AG10803 (cell line): ENCODE results near the gene SEMA4G.

Source experiments
- DNase-seq: peaks from one replicate; pipeline ENCODE4 v3.0.0; 2010; ENCODE audit warnings: low read depth
- H3K4me3 ChIP-seq: 2 replicates; pipeline ENCODE4 v1.5.1; 2011; ENCODE audit warnings: mild to moderate bottlenecking, low read length, control low read depth
- CTCF ChIP-seq: conservative IDR thresholded peaks from 2 replicates; pipeline ENCODE4 v1.5.1; 2011; ENCODE audit warnings: mild to moderate bottlenecking, low read length, control low read depth, inconsistent platforms

Gene SEMA4G

GRCh38 chr10:100969187-100970075 is at the start of gene SEMA4G:
Gene SEMA4G, plus strand, starts transcription at chr10:100969504. Its CDS starts 3,409 bp downstream, at chr10:100972913.
- H3K4me3 ChIP-seq: peak within 1 kb of the TSS; percentile 63
- peak; percentile 70 for TF ChIP-seq CTCF
- peak; percentile 21 for DNase-seq

- DNase-seq: no peak
- no peak overlapping the region for H3K4me3 ChIP-seq
- TF ChIP-seq CTCF: no peak
Observed at GRCh38 chr10:100923580-100923979, 45.7 kb upstream of the SEMA4G start.

- TF ChIP-seq CTCF: no peak
- no peak for DNase-seq
- no peak overlapping the region for H3K4me3 ChIP-seq
Observed at GRCh38 chr10:100927266-100927665, 42.0 kb upstream of the SEMA4G start.

- no peak for TF ChIP-seq CTCF
- DNase-seq: no peak
- no peak overlapping the region for H3K4me3 ChIP-seq
Observed at GRCh38 chr10:100928039-100928438, 41.3 kb upstream of the SEMA4G start.

GRCh38 chr10:100930368-100930767 is 38.9 kb upstream of the SEMA4G start:
- no peak overlapping the region for H3K4me3 ChIP-seq
- DNase-seq: no peak
- no peak; the same call in 1 of the 2 replicates for TF ChIP-seq CTCF

GRCh38 chr10:100934084-100934659 is 35.1 kb upstream of the SEMA4G start:
- H3K4me3 ChIP-seq: no peak overlapping the region
- TF ChIP-seq CTCF: peak; percentile 59
- DNase-seq: no peak
